ENCODE results near the gene LMNTD2. TPM values are rescaled to one million over a fixed set of nuclear protein-coding genes. Genes with fewer than 3 reads are reported as not detected.

Gene LMNTD2
- total and polyA plus RNA-seq, 2 experiments from 2014 or later = 18.4 to 21.1 TPM

GRCh38 chr11:544817-545166, 15.7 kb downstream of the LMNTD2 start:
- Histone ChIP-seq H3K4me3 (no peak overlapping the region), H3K27ac (no peak overlapping the region), H3K9me3 (ENCODE audit: low read depth) (no peaks in the 10 kb centered on the region), H3K36me3 (no peaks in the 10 kb centered on the region), H3K4me1 (ENCODE audit: low read depth) (no peaks in the 10 kb centered on the region), H3K27me3 (no peaks in the 10 kb centered on the region)
- no peak for TF ChIP-seq CTCF (IDR thresholded peaks at IDR 0.05; ENCODE audit: low read depth, low read length)
- DNase-seq (ENCODE audit: low read depth in 1 of 2, low spot score in 1 of 2) = no peak

- Histone ChIP-seq H3K27me3 (no peaks in the 10 kb centered on the region), H3K9me3 (ENCODE audit: low read depth) (no peaks in the 10 kb centered on the region), H3K36me3 (no peaks in the 10 kb centered on the region), H3K4me3 (no peak overlapping the region), H3K4me1 (ENCODE audit: low read depth) (peaks cover 5% of the 10 kb centered on the region), H3K27ac (no peak overlapping the region)
- no peak for TF ChIP-seq CTCF (IDR thresholded peaks at IDR 0.05; ENCODE audit: low read depth, low read length)
- no peak for DNase-seq (ENCODE audit: low read depth in 1 of 2, low spot score in 1 of 2)
These were observed 19.1 kb downstream of the LMNTD2 start for GRCh38 chr11:541433-541885.

- Histone ChIP-seq H3K27ac (no peak overlapping the region), H3K36me3 (no peaks in the 10 kb centered on the region), H3K9me3 (ENCODE audit: low read depth) (no peaks in the 10 kb centered on the region), H3K4me3 (no peak overlapping the region), H3K27me3 (no peaks in the 10 kb centered on the region), H3K4me1 (ENCODE audit: low read depth) (peaks cover 5% of the 10 kb centered on the region)
- no peak for DNase-seq (ENCODE audit: low read depth in 1 of 2, low spot score in 1 of 2)
- TF ChIP-seq CTCF (IDR thresholded peaks at IDR 0.05; ENCODE audit: low read depth, low read length) = no peak
These were observed 19.7 kb downstream of the LMNTD2 start for GRCh38 chr11:540583-541432.

- Histone ChIP-seq H3K9me3 (ENCODE audit: low read depth) (no peaks in the 10 kb centered on the region), H3K4me3 (no peak overlapping the region), H3K36me3 (no peaks in the 10 kb centered on the region), H3K4me1 (ENCODE audit: low read depth) (peaks cover 5% of the 10 kb centered on the region), H3K27me3 (no peaks in the 10 kb centered on the region), H3K27ac (no peak overlapping the region)
- TF ChIP-seq CTCF (IDR thresholded peaks at IDR 0.05; ENCODE audit: low read depth, low read length) = no peak
- DNase-seq (ENCODE audit: low read depth in 1 of 2, low spot score in 1 of 2) = no peak
These were observed 20.5 kb downstream of the LMNTD2 start for GRCh38 chr11:539971-540481.

- TF ChIP-seq CTCF (IDR thresholded peaks at IDR 0.05; ENCODE audit: low read depth, low read length) = no peak
- no peaks in the 10 kb centered on the region for H3K27me3 ChIP-seq
- no peak for DNase-seq (ENCODE audit: low read depth in 1 of 2, low spot score in 1 of 2)
These were observed 22.0 kb downstream of the LMNTD2 start for GRCh38 chr11:538431-539051.

More at GRCh38 chr11:538431-539051, 22.0 kb downstream of the LMNTD2 start:
- H3K9me3 ChIP-seq (ENCODE audit: low read depth) = no peaks in the 10 kb centered on the region
- H3K4me1 ChIP-seq (ENCODE audit: low read depth) = peaks cover 12% of the 10 kb centered on the region
- H3K27ac ChIP-seq = no peak overlapping the region
- H3K36me3 ChIP-seq = no peaks in the 10 kb centered on the region
- no peak overlapping the region for H3K4me3 ChIP-seq

Data from cardiac muscle cell (in vitro differentiated cells and primary cell).